ENCODE data around the gene ALDH6A1. TPM values are rescaled to one million over a fixed set of nuclear protein-coding genes. Genes with fewer than 3 reads are reported as not detected.

Gene ALDH6A1
- total RNA-seq, 5 donors from 2014 or later (not counting 1 experiment from before 2014, with no cell fraction given): 11.0 to 15.9 (median 14.8) TPM

DNA sequence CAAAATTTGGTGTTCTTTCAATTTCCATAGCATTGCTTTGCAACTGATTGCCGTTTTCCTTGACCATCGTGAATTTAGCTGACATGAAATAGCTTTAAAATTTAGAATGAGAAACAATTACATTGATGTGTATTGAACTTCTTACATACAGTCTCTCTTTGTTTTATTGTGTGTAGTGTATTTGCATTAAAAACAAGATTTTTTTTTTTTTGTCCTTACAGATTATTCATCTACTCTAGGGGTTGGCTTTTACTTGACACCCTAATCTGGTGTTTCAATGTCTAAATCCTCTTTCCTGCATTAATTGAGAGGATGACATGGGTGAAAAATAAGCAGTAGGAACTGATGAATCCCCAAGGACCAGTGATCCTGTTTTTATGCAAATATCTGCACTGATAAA lies 21.1 kb upstream of the ALDH6A1 start:
- Histone ChIP-seq H3K9me3 (no peaks in the 10 kb centered on the region), H3K4me3 (ENCODE audit: control insufficient read depth in 1 of 2, extremely low read depth in 1 of 2, low read length in 1 of 2) (no peak overlapping the region), H3K4me1 (ENCODE audit: control insufficient read depth in 1 of 2, extremely low read depth in 1 of 2, insufficient read depth in 2 of 2, low read length in 2 of 2) (no peaks in the 10 kb centered on the region), H3K36me3 (ENCODE audit: control insufficient read depth in 2 of 2, extremely low read depth in 1 of 2, insufficient read depth in 1 of 2, low read length in 1 of 2) (peaks cover 0 to 20% of the 10 kb centered on the region in 2 donors), H3K27me3 (replicated peaks in 1 of 2; ENCODE audit: control insufficient read depth in 2 of 2, extremely low read depth in 1 of 2, insufficient read depth in 2 of 2, low read length in 1 of 2) (no peaks in the 10 kb centered on the region), H3K27ac (ENCODE audit: low read length) (no peak overlapping the region)
- POLR2A ChIA-PET: no interaction called here
- CTCF ChIA-PET: no interaction called here
- no peak for ATAC-seq (replicated peaks in 1 of 4)
- Mint-ChIP-seq H3K9me3 (no peaks in the 10 kb centered on the region), H3K27ac (no peak overlapping the region), H3K4me1 (no peaks in the 10 kb centered on the region), H3K27me3 (no peaks in the 10 kb centered on the region), H3K36me3 (peaks cover 46% of the 10 kb centered on the region), H3K4me3 (no peak overlapping the region)
- WGBS (ENCODE audit: insufficient coverage): no CpG with 5 or more reads among the region's 2 CpGs
- no peak for DNase-seq

DNA sequence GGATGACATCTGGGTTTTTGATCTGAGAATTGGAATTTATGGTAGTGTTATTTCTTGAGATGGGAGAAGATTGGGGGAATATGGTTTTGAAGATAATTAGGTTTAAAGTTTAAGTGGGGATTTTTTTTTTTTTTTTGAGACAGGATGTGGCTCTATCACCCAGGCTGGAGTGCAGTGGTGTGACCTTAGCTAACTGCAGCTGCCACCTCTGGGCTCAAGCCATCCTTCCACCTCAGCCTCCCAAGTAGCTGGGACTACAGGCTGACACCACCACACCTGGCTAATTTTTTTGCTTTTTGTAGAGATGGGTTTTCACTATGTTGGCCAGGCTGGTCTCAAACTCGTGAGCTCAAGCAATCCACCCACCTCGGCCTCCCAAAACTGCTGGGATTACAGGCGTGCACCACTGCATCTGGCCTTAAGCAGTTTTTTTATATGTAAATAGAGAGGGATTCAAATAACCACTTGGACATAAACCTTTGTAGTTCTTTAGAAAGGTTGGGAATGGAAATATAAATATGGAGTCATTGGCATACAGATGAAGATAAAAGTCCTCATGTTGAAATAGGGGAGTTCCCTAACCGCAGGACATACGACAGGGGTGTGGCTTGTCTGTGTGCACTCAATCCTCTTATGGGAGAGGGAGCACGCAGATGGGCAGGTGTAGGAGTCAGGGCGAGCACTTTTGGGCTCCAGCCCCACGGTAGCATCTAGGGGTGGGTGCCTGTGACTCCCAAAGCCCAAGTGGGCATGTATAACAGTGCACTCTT lies 5.2 kb upstream of the ALDH6A1 start:
- Histone ChIP-seq H3K4me3 (ENCODE audit: control insufficient read depth in 1 of 2, extremely low read depth in 1 of 2, low read length in 1 of 2) (no peak overlapping the region), H3K27ac (ENCODE audit: low read length) (no peak overlapping the region), H3K9me3 (no peaks in the 10 kb centered on the region), H3K27me3 (replicated peaks in 1 of 2; ENCODE audit: control insufficient read depth in 2 of 2, extremely low read depth in 1 of 2, insufficient read depth in 2 of 2, low read length in 1 of 2) (no peaks in the 10 kb centered on the region), H3K36me3 (ENCODE audit: control insufficient read depth in 2 of 2, extremely low read depth in 1 of 2, insufficient read depth in 1 of 2, low read length in 1 of 2) (peaks cover 0 to 7% of the 10 kb centered on the region in 2 donors), H3K4me1 (ENCODE audit: control insufficient read depth in 1 of 2, extremely low read depth in 1 of 2, insufficient read depth in 2 of 2, low read length in 2 of 2) (peaks cover 5 to 10% of the 10 kb centered on the region in 2 experiments)
- peak in 1 of 35 experiments; percentile 7 for DNase-seq
- POLR2A ChIA-PET: no interaction called here
- Mint-ChIP-seq H3K4me1 (peaks cover 18 to 23% (median 20%) of the 10 kb centered on the region in 3 donors), H3K27me3 (no peaks in the 10 kb centered on the region), H3K4me3 (no peak overlapping the region), H3K9me3 (no peaks in the 10 kb centered on the region), H3K36me3 (peaks cover 15% of the 10 kb centered on the region), H3K27ac (peak overlapping the region in 1 of 2 donors; percentile 5)
- ATAC-seq (replicated peaks in 1 of 4): no peak
- WGBS (ENCODE audit: insufficient coverage): 90% methylated on average over 4 of the region's 8 CpGs
- CTCF ChIA-PET: no interaction called here

DNA sequence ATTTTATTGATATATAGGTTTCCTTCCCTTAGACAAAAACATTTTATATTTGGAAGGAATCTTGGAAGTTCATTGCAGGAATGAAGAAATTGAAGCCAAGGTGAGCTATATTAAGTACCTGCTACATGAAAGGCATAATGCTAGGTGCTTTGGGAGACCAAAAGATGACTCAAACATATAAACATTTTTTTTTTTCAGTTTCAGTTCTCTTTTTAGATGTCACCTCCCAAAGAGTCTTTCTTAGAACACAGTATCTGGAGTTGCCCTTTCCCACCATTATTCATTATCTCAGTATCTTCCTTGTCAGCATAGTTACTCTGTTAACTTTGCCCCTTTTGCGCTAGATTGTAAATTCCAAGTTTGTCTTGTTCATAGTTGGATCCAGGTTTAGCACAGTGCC lies 1.6 kb upstream of the ALDH6A1 start:
- H3K4me1 ChIP-seq (ENCODE audit: control insufficient read depth in 1 of 2, extremely low read depth in 1 of 2, insufficient read depth in 2 of 2, low read length in 2 of 2): peaks cover 13% of the 10 kb centered on the region in 2 experiments
- peak overlapping the region in 1 of 2 donors; percentile 80 for H3K4me3 ChIP-seq (ENCODE audit: control insufficient read depth in 1 of 2, extremely low read depth in 1 of 2, low read length in 1 of 2)
- H3K27me3 Mint-ChIP-seq: no peaks in the 10 kb centered on the region
- no peaks in the 10 kb centered on the region for H3K9me3 Mint-ChIP-seq
- no peak overlapping the region for H3K27ac ChIP-seq (ENCODE audit: low read length)
- H3K27ac Mint-ChIP-seq: peak overlapping the region; percentile 93 to 99
- H3K36me3 Mint-ChIP-seq: peaks cover 10% of the 10 kb centered on the region
- H3K9me3 ChIP-seq: no peaks in the 10 kb centered on the region
- H3K4me3 Mint-ChIP-seq: peak overlapping the region; percentile 92 to 100 (median 98)
- no peak for DNase-seq
- ATAC-seq (replicated peaks in 1 of 4): no peak
- H3K36me3 ChIP-seq (ENCODE audit: control insufficient read depth in 2 of 2, extremely low read depth in 1 of 2, insufficient read depth in 1 of 2, low read length in 1 of 2): no peaks in the 10 kb centered on the region
- H3K4me1 Mint-ChIP-seq: peaks cover 30 to 41% (median 36%) of the 10 kb centered on the region in 3 donors
- H3K27me3 ChIP-seq (replicated peaks in 1 of 2; ENCODE audit: control insufficient read depth in 2 of 2, extremely low read depth in 1 of 2, insufficient read depth in 2 of 2, low read length in 1 of 2): no peaks in the 10 kb centered on the region
- ChIA-PET POLR2A (interaction anchor here in 1 of 2 donors (0.6 kb wide), 1 partner anchor 10 kb away, joined by 3 read pairs; no protein-coding TSS in a partner anchor), CTCF (interaction anchor here in 1 of 2 donors (0.6 kb wide), 1 partner anchor 947 kb away, joined by 5 read pairs; no protein-coding TSS in a partner anchor)
- WGBS (ENCODE audit: insufficient coverage): no CpG with 5 or more reads among the region's 1 CpG

DNA sequence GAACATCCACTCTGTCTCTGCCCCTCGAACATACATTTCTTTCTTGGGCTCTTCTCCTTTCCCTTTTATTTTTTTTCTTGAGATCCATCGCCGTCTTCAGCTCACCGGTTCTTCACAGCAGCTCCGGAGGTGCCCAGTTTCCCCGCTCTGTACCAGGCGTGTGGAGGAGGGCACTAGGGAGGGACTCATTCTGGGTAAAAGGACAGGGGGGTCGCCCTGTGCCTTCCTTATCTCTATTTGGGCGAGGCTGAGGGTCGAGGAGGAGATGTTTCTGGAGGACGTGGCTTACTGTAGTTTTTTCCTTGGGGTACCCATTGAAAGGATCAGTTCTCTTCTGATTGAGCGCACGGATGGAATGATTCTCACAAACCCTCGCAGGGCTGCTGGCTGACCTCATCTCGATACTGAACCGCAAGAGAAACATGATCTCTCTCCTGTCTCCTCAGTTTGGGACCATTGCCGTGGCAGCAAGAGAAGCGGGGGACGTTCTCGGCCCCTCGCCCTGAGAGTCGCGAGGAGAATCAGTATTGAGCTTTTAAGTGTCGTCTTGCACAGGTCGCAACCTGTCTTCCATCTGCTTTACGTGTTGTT lies 889 bp upstream of the ALDH6A1 start:
- H3K4me1 ChIP-seq (ENCODE audit: control insufficient read depth in 1 of 2, extremely low read depth in 1 of 2, insufficient read depth in 2 of 2, low read length in 2 of 2): peaks cover 13% of the 10 kb centered on the region in 2 experiments
- peaks cover 34 to 41% (median 36%) of the 10 kb centered on the region in 3 donors for H3K4me1 Mint-ChIP-seq
- WGBS (ENCODE audit: insufficient coverage): 0% methylated on average over 15 of the region's 26 CpGs
- peak; percentile 3 to 7 (median 4) for ATAC-seq (replicated peaks in 1 of 4)
- no peaks in the 10 kb centered on the region for H3K27me3 ChIP-seq (replicated peaks in 1 of 2; ENCODE audit: control insufficient read depth in 2 of 2, extremely low read depth in 1 of 2, insufficient read depth in 2 of 2, low read length in 1 of 2)
- no peaks in the 10 kb centered on the region for H3K27me3 Mint-ChIP-seq
- peak in 1 of 35 experiments; percentile 8 for DNase-seq
- H3K4me3 Mint-ChIP-seq: peak overlapping the region; percentile 92 to 100 (median 98)
- no peaks in the 10 kb centered on the region for H3K9me3 Mint-ChIP-seq
- H3K36me3 ChIP-seq (ENCODE audit: control insufficient read depth in 2 of 2, extremely low read depth in 1 of 2, insufficient read depth in 1 of 2, low read length in 1 of 2): no peaks in the 10 kb centered on the region
- peak overlapping the region; percentile 80 for H3K4me3 ChIP-seq (ENCODE audit: control insufficient read depth in 1 of 2, extremely low read depth in 1 of 2, low read length in 1 of 2)
- peaks cover 7% of the 10 kb centered on the region for H3K36me3 Mint-ChIP-seq
- peak overlapping the region; percentile 93 to 99 for H3K27ac Mint-ChIP-seq
- ChIA-PET POLR2A (interaction anchor here in 1 of 2 donors (0.6 kb wide), 1 partner anchor 10 kb away, joined by 3 read pairs; no protein-coding TSS in a partner anchor), CTCF (interaction anchor here in 1 of 2 donors (0.6 to 1.0 kb wide), 2 partner anchors 11 to 947 kb away, joined by 3 to 5 read pairs; no protein-coding TSS in a partner anchor)
- peak overlapping the region; percentile 55 for H3K27ac ChIP-seq (ENCODE audit: low read length)
- H3K9me3 ChIP-seq: no peaks in the 10 kb centered on the region

DNA sequence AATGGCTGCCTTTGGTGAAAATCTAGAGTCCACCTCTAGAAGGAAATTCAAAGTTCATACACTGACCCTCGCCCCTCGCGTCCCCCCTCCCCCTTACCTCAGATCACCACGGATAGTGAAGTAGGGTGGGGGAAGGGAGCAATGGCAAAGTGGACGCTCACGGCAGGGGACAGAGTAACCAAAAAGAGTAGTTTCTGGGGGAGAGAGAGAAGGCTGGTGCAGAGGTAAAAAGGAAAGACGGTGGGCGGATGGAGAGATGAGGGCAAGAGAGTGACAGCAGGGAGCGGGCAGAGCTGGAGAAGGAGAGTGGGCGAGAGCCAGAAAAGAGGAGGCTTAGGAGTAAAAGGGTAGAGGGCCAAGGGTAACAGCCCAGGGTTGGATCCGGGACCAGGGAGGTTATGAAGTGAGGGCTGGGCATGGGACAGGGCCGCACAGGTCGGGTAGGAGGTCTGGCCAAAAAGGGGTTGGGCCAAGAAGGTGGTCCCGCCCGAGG lies 423 bp downstream of the ALDH6A1 start:
- H3K9me3 Mint-ChIP-seq: no peaks in the 10 kb centered on the region
- peaks cover 28 to 34% (median 33%) of the 10 kb centered on the region in 3 donors for H3K4me1 Mint-ChIP-seq
- Histone ChIP-seq H3K27me3 (replicated peaks in 1 of 2; ENCODE audit: control insufficient read depth in 2 of 2, extremely low read depth in 1 of 2, insufficient read depth in 2 of 2, low read length in 1 of 2) (no peaks in the 10 kb centered on the region), H3K4me1 (ENCODE audit: control insufficient read depth in 1 of 2, extremely low read depth in 1 of 2, insufficient read depth in 2 of 2, low read length in 2 of 2) (peaks cover 13% of the 10 kb centered on the region in 2 experiments), H3K27ac (ENCODE audit: low read length) (peak overlapping the region; percentile 46), H3K36me3 (ENCODE audit: control insufficient read depth in 2 of 2, extremely low read depth in 1 of 2, insufficient read depth in 1 of 2, low read length in 1 of 2) (no peaks in the 10 kb centered on the region), H3K4me3 (ENCODE audit: control insufficient read depth in 1 of 2, extremely low read depth in 1 of 2, low read length in 1 of 2) (peak overlapping the region; percentile 78 to 80), H3K9me3 (no peaks in the 10 kb centered on the region)
- 5% methylated on average over 11 of the region's 15 CpGs for WGBS (ENCODE audit: insufficient coverage)
- H3K4me3 Mint-ChIP-seq: peak overlapping the region; percentile 92 to 100 (median 98)
- peaks cover 3% of the 10 kb centered on the region for H3K36me3 Mint-ChIP-seq
- peak in 1 of 35 experiments; percentile 0 for DNase-seq
- CTCF ChIA-PET: interaction anchor here (0.5 kb wide), 2 partner anchors 27 to 49 kb away, joined by 4 read pairs; no protein-coding TSS in a partner anchor
- no peaks in the 10 kb centered on the region for H3K27me3 Mint-ChIP-seq
- ATAC-seq (replicated peaks in 1 of 4): peak in 1 of 4 experiments; percentile 0
- POLR2A ChIA-PET: interaction anchor here (0.6 to 0.7 kb wide), 3 partner anchors 10 to 127 kb away, joined by 3 to 7 read pairs (median 4); no protein-coding TSS in a partner anchor
- peak overlapping the region; percentile 93 to 99 for H3K27ac Mint-ChIP-seq

DNA sequence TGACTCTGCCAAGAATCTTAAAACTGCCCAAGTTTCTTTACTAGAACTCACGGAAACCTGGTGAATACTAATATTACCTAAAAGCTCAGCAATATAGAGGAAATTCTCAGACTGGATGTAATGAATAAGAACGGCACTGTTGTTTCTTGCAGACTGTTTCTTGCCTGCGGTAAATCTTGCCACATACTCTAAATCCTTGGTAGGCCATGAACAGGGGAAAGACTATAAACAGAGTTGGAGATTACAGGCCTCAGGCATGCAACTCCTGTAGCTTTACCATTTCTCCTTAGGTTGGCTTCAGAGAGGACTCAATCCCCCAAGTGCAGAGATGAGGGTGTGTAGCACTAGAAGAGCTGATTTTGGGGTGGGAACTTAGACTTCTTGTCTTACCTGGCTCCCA lies 1.1 kb downstream of the ALDH6A1 start:
- peaks cover 13% of the 10 kb centered on the region in 2 experiments for H3K4me1 ChIP-seq (ENCODE audit: control insufficient read depth in 1 of 2, extremely low read depth in 1 of 2, insufficient read depth in 2 of 2, low read length in 2 of 2)
- H3K27ac ChIP-seq (ENCODE audit: low read length): no peak overlapping the region
- peak in 1 of 35 experiments; percentile 3 for DNase-seq
- CTCF ChIA-PET: no interaction called here
- H3K27me3 ChIP-seq (replicated peaks in 1 of 2; ENCODE audit: control insufficient read depth in 2 of 2, extremely low read depth in 1 of 2, insufficient read depth in 2 of 2, low read length in 1 of 2): no peaks in the 10 kb centered on the region
- no peaks in the 10 kb centered on the region for H3K36me3 Mint-ChIP-seq
- no peak overlapping the region for H3K27ac Mint-ChIP-seq
- no peaks in the 10 kb centered on the region for H3K27me3 Mint-ChIP-seq
- H3K9me3 ChIP-seq: no peaks in the 10 kb centered on the region
- peaks cover 24 to 31% (median 31%) of the 10 kb centered on the region in 3 donors for H3K4me1 Mint-ChIP-seq
- H3K4me3 Mint-ChIP-seq: peak overlapping the region; percentile 92 to 100 (median 98)
- H3K4me3 ChIP-seq (ENCODE audit: control insufficient read depth in 1 of 2, extremely low read depth in 1 of 2, low read length in 1 of 2): no peak overlapping the region
- no CpG with 5 or more reads among the region's 3 CpGs for WGBS (ENCODE audit: insufficient coverage)
- no peak for ATAC-seq (replicated peaks in 1 of 4)
- H3K36me3 ChIP-seq (ENCODE audit: control insufficient read depth in 2 of 2, extremely low read depth in 1 of 2, insufficient read depth in 1 of 2, low read length in 1 of 2): no peaks in the 10 kb centered on the region
- H3K9me3 Mint-ChIP-seq: no peaks in the 10 kb centered on the region
- POLR2A ChIA-PET: interaction anchor here in 1 of 2 donors (0.6 kb wide), 1 partner anchor 12 kb away, joined by 3 read pairs; no protein-coding TSS in a partner anchor
